Left ventricle myocardium inferior (tissue), 1 donor: ENCODE results near the gene SDK1. TPM values are rescaled to one million over a fixed set of nuclear protein-coding genes. Genes with fewer than 3 reads are reported as not detected.

Experiments used
- DNase-seq: peaks from one replicate; pipeline ENCODE4 v3.0.0-alpha.2; 2020
- H3K27ac ChIP-seq: fragments of 200-600 bp; replicated peaks from 2 replicates; pipeline ENCODE4 v1.8.0; 2021
- H3K27me3 ChIP-seq: fragments of 200-600 bp; 2 replicates; pipeline ENCODE4 v1.8.0; 2021; ENCODE audit warnings: low read depth
- H3K36me3 ChIP-seq: fragments of 200-600 bp; 2 replicates; pipeline ENCODE4 v1.8.0; 2021
- H3K4me1 ChIP-seq: fragments of 200-600 bp; 2 replicates; pipeline ENCODE4 v1.8.0; 2021
- H3K4me3 ChIP-seq: fragments of 200-600 bp; 2 replicates; pipeline ENCODE4 v1.8.0; 2021; ENCODE audit warnings: mild to moderate bottlenecking, moderate library complexity
- H3K9me3 ChIP-seq: fragments of 200-600 bp; replicated peaks from 2 replicates; pipeline ENCODE4 v1.8.0; 2021
- intact Hi-C: fragments of 100-400 bp; cut with micrococcal nuclease; formaldehyde crosslinking; loops from one replicate; pipeline ENCODE4 v1.11.0; 2022
- total RNA-seq: library from RNA; stranded (reverse); fragmentation: NEBNext Ultra II Directional; extraction: Animal tissue kit (Norgen Biotek cat#: 25700); gene quantifications from one replicate; pipeline ENCODE4 v1.2.1, GENCODE V29; 2021
- TF ChIP-seq, protein P1 (sequence below): fragments of 200-600 bp; IDR thresholded peaks from 2 replicates; pipeline ENCODE4 v1.8.0; 2021; ENCODE audit warnings: antibody characterized with exemption, mild to moderate bottlenecking, borderline replicate concordance
- donor health status: DM: no; HTN: yes; CAD: no; lungs with severe emphysema.

The SDK1 gene
- total RNA-seq, 1 donor from 2014 or later, result 1.3 TPM

DNA sequence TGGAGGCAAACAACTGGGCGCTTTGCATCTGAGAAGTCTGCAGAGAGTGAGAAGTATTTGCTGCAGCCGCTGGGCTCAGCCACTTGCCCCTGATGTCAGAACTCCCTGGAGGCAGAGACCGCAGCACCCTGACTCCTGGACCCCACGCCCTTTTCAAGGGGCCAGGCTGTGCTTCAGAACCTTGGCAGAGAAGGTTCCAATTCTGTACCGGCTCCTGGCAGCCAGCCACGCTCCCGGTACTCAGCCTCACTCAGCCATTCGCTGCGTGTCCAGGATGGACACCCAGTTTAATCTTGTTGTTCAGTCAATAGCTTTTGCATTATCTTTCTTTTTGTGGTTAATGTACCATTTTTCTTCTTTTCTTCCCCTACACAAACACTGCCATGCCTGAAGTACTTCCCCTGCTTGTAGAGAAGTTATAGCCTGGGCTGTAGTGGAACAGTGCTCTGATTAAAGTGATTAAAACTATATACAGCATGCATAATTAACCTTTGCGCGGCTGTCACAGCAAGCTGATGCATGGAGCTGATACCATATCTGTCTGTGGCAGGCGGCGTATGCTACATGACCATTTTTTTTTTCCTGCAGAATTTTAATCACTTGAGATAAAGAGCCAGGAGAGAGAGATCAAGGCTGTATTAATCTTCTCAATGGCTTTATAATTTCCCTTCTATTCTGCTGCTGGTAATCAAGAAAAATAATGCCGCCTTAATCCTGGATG is 578.5 kb downstream of the SDK1 start:
- intact Hi-C loops, result no loop called here
- peak; percentile 27 for DNase-seq

DNA sequence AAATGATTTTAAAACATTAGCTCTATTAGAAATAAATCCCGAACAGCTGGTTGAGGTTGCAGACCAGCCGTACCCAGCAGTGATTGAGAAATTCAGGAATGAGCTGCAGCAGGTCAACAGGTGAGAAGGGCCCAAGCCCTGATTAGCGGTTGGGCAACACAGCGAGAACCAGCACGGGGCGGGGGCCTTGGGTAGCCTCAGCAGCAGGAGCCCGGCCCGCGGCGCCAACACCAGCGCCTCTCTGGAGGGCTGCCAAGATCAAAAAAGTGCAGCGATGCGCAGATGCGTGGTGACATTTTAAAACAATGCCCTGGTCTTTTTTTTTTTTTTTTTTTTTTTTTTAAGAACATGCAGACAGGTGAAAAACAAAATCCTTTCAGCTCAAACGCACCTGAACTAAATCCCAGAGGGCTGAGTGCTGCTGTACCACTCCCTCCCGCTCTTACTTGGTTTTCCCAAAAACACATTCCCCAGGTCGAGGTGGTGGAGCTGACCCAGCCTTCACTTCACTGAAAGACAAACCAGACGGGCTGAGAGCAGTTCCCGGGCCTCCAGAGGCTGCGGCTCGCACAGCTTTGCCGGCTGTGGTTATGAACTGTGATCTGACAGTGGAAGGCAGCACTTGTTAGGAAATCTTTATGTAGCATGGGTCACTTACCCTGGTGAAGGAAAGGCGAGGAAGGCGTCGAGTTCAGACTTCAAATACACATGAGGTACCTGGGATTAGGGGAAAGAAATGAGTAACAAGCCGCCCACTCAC is 579.4 kb downstream of the SDK1 start:
- no peak overlapping the region for H3K4me3 ChIP-seq
- no peaks in the 10 kb centered on the region for H3K4me1 ChIP-seq
- no peaks in the 10 kb centered on the region for H3K27me3 ChIP-seq
- no peak overlapping the region for H3K27ac ChIP-seq
- intact Hi-C loops, result no loop called here
- TF ChIP-seq, protein P1, sequence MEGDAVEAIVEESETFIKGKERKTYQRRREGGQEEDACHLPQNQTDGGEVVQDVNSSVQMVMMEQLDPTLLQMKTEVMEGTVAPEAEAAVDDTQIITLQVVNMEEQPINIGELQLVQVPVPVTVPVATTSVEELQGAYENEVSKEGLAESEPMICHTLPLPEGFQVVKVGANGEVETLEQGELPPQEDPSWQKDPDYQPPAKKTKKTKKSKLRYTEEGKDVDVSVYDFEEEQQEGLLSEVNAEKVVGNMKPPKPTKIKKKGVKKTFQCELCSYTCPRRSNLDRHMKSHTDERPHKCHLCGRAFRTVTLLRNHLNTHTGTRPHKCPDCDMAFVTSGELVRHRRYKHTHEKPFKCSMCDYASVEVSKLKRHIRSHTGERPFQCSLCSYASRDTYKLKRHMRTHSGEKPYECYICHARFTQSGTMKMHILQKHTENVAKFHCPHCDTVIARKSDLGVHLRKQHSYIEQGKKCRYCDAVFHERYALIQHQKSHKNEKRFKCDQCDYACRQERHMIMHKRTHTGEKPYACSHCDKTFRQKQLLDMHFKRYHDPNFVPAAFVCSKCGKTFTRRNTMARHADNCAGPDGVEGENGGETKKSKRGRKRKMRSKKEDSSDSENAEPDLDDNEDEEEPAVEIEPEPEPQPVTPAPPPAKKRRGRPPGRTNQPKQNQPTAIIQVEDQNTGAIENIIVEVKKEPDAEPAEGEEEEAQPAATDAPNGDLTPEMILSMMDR, result no peak
- H3K9me3 ChIP-seq, result no peaks in the 10 kb centered on the region
- no peaks in the 10 kb centered on the region for H3K36me3 ChIP-seq
- DNase-seq, result no peak

More for the DNA sequence above, 578.5 kb downstream of the SDK1 start:
- Histone ChIP-seq H3K27me3 (no peaks in the 10 kb centered on the region), H3K9me3 (no peaks in the 10 kb centered on the region), H3K4me3 (no peak overlapping the region), H3K4me1 (no peaks in the 10 kb centered on the region), H3K36me3 (no peaks in the 10 kb centered on the region), H3K27ac (no peak overlapping the region)
- TF ChIP-seq, protein P1, result no peak

DNA sequence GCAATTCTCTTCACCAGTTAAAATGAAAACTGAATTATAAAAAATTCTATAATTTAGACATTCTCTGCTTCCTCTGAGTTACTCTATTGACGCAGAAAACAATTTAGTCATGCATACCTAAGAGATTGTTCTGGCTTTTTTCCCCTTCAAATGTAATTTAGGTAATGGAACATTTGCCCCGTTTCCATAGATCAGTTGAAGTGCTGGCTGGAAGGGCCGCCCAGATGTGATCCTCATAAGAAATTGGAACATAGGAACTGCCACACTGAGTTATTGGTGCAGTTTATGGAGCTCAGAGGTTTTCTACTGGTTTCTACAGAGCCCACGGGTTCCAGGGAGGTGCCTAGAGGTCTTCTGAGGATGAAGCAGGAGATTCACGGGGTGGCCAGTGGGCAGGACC is 581.7 kb downstream of the SDK1 start:
- H3K27ac ChIP-seq, result no peak overlapping the region
- intact Hi-C loops, result no loop called here
- no peaks in the 10 kb centered on the region for H3K36me3 ChIP-seq
- no peaks in the 10 kb centered on the region for H3K27me3 ChIP-seq
- TF ChIP-seq, protein P1, result no peak
- H3K9me3 ChIP-seq, result no peaks in the 10 kb centered on the region
- DNase-seq, result no peak
- no peak overlapping the region for H3K4me3 ChIP-seq
- H3K4me1 ChIP-seq, result no peaks in the 10 kb centered on the region

DNA sequence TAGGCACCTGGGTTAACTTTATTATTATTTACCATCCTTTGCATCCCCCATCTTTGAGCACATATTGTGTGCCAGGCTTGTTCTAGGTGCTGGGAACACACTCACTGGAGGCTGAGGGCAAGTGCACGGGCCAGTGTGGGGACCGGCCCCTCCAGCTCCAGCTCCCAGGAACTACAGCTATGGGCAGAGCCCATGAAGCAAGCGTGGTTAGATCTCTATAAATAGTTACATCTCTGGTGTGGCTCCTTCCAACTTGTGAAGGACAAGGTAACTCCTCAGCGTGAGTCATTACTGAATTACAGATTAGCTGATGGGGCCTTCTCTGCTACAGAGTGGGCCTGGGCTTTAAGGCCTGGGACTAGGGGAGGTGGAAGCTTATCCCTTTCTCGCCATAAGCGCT is 583.5 kb downstream of the SDK1 start:
- no peak overlapping the region for H3K27ac ChIP-seq
- no peaks in the 10 kb centered on the region for H3K9me3 ChIP-seq
- H3K4me1 ChIP-seq, result no peaks in the 10 kb centered on the region
- no peak for DNase-seq
- H3K27me3 ChIP-seq, result no peaks in the 10 kb centered on the region
- no peak overlapping the region for H3K4me3 ChIP-seq
- TF ChIP-seq, protein P1, result no peak
- intact Hi-C loops, result no loop called here
- no peaks in the 10 kb centered on the region for H3K36me3 ChIP-seq

DNA sequence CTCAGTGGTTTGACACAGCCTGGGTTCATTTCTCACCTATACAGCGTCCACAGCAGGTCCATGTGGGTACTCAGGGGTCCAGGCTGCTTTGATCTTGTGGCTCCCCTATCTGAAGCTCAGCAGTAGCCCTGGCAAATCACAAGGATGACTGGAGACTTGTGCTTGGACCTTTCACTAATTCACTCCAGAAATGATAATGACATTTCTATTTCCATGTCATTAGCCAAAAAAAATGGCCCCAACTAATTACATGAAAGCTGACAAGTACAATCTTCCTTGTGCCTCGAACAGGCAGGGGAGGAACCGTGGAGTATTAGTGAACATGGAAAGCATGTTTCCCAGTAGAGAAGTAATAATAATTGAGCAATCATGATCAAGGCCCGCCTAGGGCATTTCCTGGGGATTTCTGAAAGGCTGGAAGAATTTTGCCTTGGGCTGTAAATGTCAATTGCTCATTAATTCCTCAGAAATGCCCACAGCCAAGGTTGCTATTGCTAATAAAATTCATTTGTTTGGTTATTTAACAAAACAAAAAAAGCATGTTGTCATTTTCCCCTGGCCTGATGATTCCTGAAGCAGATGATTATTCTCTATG is 586.1 kb downstream of the SDK1 start:
- no peaks in the 10 kb centered on the region for H3K27me3 ChIP-seq
- no peaks in the 10 kb centered on the region for H3K36me3 ChIP-seq
- H3K27ac ChIP-seq, result no peak overlapping the region
- no peaks in the 10 kb centered on the region for H3K9me3 ChIP-seq
- intact Hi-C loops, result no loop called here
- H3K4me3 ChIP-seq, result no peak overlapping the region
- TF ChIP-seq, protein P1, result no peak
- H3K4me1 ChIP-seq, result no peaks in the 10 kb centered on the region
- no peak for DNase-seq
